ENCODE data around the gene SLC35F3.

DNA sequence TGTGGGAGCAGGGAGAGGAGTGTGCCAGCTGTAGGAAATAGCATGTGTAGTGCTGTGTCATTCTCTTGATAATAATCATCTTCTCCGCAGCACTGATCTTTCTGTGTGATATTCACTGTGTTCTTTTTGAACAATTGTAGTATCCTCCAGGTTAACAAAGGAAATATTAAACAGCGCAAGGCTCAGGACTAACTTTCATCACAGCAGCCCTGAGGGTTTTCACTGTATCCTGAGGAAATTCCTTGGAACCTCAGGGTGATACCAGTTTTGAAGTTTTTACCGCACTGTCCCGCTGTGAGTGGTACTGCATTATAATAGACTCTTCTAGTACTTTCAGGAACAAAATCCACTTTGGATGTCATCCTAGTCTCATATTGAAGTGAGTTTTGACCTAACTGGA is 240.4 kb downstream of the SLC35F3 start:
- TF ChIP-seq, protein P1, sequence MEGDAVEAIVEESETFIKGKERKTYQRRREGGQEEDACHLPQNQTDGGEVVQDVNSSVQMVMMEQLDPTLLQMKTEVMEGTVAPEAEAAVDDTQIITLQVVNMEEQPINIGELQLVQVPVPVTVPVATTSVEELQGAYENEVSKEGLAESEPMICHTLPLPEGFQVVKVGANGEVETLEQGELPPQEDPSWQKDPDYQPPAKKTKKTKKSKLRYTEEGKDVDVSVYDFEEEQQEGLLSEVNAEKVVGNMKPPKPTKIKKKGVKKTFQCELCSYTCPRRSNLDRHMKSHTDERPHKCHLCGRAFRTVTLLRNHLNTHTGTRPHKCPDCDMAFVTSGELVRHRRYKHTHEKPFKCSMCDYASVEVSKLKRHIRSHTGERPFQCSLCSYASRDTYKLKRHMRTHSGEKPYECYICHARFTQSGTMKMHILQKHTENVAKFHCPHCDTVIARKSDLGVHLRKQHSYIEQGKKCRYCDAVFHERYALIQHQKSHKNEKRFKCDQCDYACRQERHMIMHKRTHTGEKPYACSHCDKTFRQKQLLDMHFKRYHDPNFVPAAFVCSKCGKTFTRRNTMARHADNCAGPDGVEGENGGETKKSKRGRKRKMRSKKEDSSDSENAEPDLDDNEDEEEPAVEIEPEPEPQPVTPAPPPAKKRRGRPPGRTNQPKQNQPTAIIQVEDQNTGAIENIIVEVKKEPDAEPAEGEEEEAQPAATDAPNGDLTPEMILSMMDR (IDR thresholded peaks at IDR 0.05; ENCODE audit: low read depth, low read length, poor library complexity, severe bottlenecking): no peak
- no peak for TF ChIP-seq EZH2phosphoT487 (IDR thresholded peaks at IDR 0.05; ENCODE audit: borderline replicate concordance, low read length)
